ENCODE data around the gene CDKN2AIP. TPM values are rescaled to one million over a fixed set of nuclear protein-coding genes. Genes with fewer than 3 reads are reported as not detected.

The CDKN2AIP gene
- total and polyA plus RNA-seq, 2 donors (not counting 1 experiment from before 2014, with no cell fraction given): 13.6 to 36.0 TPM

DNA sequence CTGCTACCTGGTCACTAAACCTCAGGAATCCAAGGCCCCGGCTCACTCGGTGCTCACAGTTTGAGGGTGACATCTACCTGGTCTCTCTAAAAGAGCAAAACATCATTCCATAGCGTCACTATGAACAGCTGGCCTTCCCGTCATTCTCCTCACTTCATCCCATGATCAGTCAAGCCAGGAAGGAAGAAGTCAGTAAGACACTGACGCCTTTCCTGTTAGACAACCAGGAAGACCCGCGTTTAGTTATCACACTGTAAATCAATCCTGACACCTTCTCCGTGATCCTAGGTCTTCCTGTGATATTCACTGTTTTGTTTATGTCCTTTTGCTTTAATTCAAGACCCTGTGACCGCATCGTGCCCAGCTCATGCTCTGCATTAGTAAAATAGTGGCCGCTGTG lies 31.6 kb upstream of the CDKN2AIP start:
- POLR2A ChIA-PET: no interaction called here
- H3K4me3 Mint-ChIP-seq: no peak overlapping the region
- peaks cover 1 to 8% of the 10 kb centered on the region in 2 donors for H3K4me1 ChIP-seq (ENCODE audit: control insufficient read depth in 2 of 2, insufficient read depth in 2 of 2, low read length in 2 of 2)
- intact Hi-C loops (cut with micrococcal nuclease): no loop called here
- CTCF ChIA-PET: no interaction called here
- WGBS (ENCODE audit: insufficient coverage): 92% methylated on average over 10 of the region's 11 CpGs
- peaks cover 12% of the 10 kb centered on the region for H3K4me1 Mint-ChIP-seq
- no peaks in the 10 kb centered on the region for H3K36me3 ChIP-seq (replicated peaks in 1 of 2; ENCODE audit: control extremely low read depth in 1 of 2, control insufficient read depth in 1 of 2, extremely low read depth in 1 of 2, insufficient read depth in 2 of 2, low read length in 1 of 2)
- H3K27me3 Mint-ChIP-seq: no peaks in the 10 kb centered on the region
- H3K9ac ChIP-seq (ENCODE audit: low read length): no peak overlapping the region
- H3K27ac Mint-ChIP-seq: no peak overlapping the region
- H4K20me1 ChIP-seq (ENCODE audit: control insufficient read depth, insufficient read depth, low read length, poor library complexity, severe bottlenecking): no peaks in the 10 kb centered on the region
- no peaks in the 10 kb centered on the region for H3K79me2 ChIP-seq (ENCODE audit: control insufficient read depth, insufficient read depth, low read length)
- TF ChIP-seq EZH2 (IDR thresholded peaks at IDR 0.05; ENCODE audit: borderline replicate concordance, insufficient read depth, low read depth, low read length, poor library complexity, severe bottlenecking): no peak
- TF ChIP-seq, protein P1, sequence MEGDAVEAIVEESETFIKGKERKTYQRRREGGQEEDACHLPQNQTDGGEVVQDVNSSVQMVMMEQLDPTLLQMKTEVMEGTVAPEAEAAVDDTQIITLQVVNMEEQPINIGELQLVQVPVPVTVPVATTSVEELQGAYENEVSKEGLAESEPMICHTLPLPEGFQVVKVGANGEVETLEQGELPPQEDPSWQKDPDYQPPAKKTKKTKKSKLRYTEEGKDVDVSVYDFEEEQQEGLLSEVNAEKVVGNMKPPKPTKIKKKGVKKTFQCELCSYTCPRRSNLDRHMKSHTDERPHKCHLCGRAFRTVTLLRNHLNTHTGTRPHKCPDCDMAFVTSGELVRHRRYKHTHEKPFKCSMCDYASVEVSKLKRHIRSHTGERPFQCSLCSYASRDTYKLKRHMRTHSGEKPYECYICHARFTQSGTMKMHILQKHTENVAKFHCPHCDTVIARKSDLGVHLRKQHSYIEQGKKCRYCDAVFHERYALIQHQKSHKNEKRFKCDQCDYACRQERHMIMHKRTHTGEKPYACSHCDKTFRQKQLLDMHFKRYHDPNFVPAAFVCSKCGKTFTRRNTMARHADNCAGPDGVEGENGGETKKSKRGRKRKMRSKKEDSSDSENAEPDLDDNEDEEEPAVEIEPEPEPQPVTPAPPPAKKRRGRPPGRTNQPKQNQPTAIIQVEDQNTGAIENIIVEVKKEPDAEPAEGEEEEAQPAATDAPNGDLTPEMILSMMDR (IDR thresholded peaks at IDR 0.05): no peak
- no peaks in the 10 kb centered on the region for H3K27me3 ChIP-seq (replicated peaks in 1 of 4; ENCODE audit: control extremely low read depth in 1 of 4, control insufficient read depth in 3 of 4, insufficient read depth in 4 of 4, low read length in 3 of 4)
- H3K27ac ChIP-seq (ENCODE audit: low read length in 2 of 2): no peak overlapping the region
- ATAC-seq (ENCODE audit: low read depth) (no peak), DNase-seq (no peak)
- H3K9me3 ChIP-seq (ENCODE audit: control extremely low read depth in 1 of 3, control insufficient read depth in 2 of 3, insufficient read depth in 1 of 3, low read length in 2 of 3): no peaks in the 10 kb centered on the region
- H3K4me2 ChIP-seq (replicated peaks; ENCODE audit: low read depth, low read length, poor library complexity, severe bottlenecking): no peak overlapping the region
- no peak overlapping the region for H3K4me3 ChIP-seq (ENCODE audit: control extremely low read depth in 1 of 5, extremely low read depth in 1 of 5, insufficient read depth in 1 of 5, low read depth in 2 of 5, low read length in 4 of 5)
- H3K9me3 Mint-ChIP-seq (ENCODE audit: insufficient read depth): no peaks in the 10 kb centered on the region
- H2AFZ ChIP-seq (ENCODE audit: insufficient read depth, low read depth, low read length, poor library complexity, severe bottlenecking): no peak overlapping the region

DNA sequence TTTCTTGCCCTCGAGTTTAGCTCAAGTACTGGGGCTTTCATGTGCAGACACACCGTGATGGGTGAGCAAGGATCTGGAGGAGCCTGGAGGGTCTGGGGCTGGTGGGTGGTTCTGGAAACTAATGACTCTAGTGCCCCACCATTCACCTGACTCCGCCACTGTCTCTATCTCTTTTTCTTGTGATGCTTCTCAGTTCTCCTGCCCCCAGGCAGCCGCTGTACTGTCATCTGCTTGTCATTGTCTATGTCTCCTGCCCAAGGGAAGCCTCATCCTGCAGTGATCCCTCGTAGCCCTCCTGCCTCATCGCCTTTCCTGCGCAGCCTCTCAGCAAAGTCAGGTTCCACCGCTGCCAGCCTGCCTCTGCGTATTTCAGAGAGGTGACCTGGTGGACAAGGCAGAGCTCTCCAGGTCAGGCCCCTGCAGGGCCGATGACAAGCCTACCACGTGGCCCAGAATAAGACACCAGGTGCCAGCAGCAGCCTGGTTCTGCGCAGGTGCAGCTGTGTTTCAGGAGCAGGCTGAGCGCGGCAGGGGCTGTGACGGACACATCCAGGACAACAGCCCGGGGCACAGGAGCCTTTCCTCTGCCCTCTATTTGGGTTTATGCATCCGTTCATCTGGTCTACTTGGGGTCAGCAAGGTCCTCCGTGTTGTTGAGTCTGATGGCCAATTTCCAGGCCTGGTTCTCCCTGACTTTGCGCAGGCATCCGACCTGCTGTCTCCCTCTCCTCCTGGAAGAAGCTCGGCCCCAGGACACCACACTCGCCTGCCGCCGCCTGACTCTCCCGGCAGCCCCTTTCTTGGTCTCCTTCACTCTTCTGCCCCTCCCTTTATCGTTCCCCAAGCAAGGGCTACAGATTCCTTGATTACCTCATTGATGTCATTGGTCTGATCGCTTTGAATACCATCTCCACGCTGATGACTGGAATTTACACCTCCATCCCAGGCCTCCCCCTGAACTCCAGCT lies 30.9 kb upstream of the CDKN2AIP start:
- no peaks in the 10 kb centered on the region for H3K36me3 ChIP-seq (replicated peaks in 1 of 2; ENCODE audit: control extremely low read depth in 1 of 2, control insufficient read depth in 1 of 2, extremely low read depth in 1 of 2, insufficient read depth in 2 of 2, low read length in 1 of 2)
- ATAC-seq (ENCODE audit: low read depth) (no peak), DNase-seq (no peak)
- H3K9me3 Mint-ChIP-seq (ENCODE audit: insufficient read depth): no peaks in the 10 kb centered on the region
- peaks cover 0 to 8% of the 10 kb centered on the region in 2 donors for H3K4me1 ChIP-seq (ENCODE audit: control insufficient read depth in 2 of 2, insufficient read depth in 2 of 2, low read length in 2 of 2)
- TF ChIP-seq, protein P1 (IDR thresholded peaks at IDR 0.05): no peak
- TF ChIP-seq EZH2 (IDR thresholded peaks at IDR 0.05; ENCODE audit: borderline replicate concordance, insufficient read depth, low read depth, low read length, poor library complexity, severe bottlenecking): no peak
- intact Hi-C loops (cut with micrococcal nuclease): no loop called here
- ChIA-PET POLR2A (no interaction called here), CTCF (no interaction called here)
- H3K79me2 ChIP-seq (ENCODE audit: control insufficient read depth, insufficient read depth, low read length): no peaks in the 10 kb centered on the region
- H3K4me2 ChIP-seq (replicated peaks; ENCODE audit: low read depth, low read length, poor library complexity, severe bottlenecking): no peak overlapping the region
- no peak overlapping the region for H3K27ac Mint-ChIP-seq
- no peak overlapping the region for H3K4me3 Mint-ChIP-seq
- H3K27ac ChIP-seq (ENCODE audit: low read length in 2 of 2): no peak overlapping the region
- H3K4me1 Mint-ChIP-seq: peaks cover 9% of the 10 kb centered on the region
- H3K27me3 ChIP-seq (replicated peaks in 1 of 4; ENCODE audit: control extremely low read depth in 1 of 4, control insufficient read depth in 3 of 4, insufficient read depth in 4 of 4, low read length in 3 of 4): no peaks in the 10 kb centered on the region
- no peaks in the 10 kb centered on the region for H3K27me3 Mint-ChIP-seq
- 90% methylated on average over 28 of the region's 28 CpGs for WGBS (ENCODE audit: insufficient coverage)
- no peaks in the 10 kb centered on the region for H4K20me1 ChIP-seq (ENCODE audit: control insufficient read depth, insufficient read depth, low read length, poor library complexity, severe bottlenecking)
- no peak overlapping the region for H3K4me3 ChIP-seq (ENCODE audit: control extremely low read depth in 1 of 5, extremely low read depth in 1 of 5, insufficient read depth in 1 of 5, low read depth in 2 of 5, low read length in 4 of 5)
- H2AFZ ChIP-seq (ENCODE audit: insufficient read depth, low read depth, low read length, poor library complexity, severe bottlenecking): no peak overlapping the region
- H3K9ac ChIP-seq (ENCODE audit: low read length): no peak overlapping the region
- no peaks in the 10 kb centered on the region for H3K9me3 ChIP-seq (ENCODE audit: control extremely low read depth in 1 of 3, control insufficient read depth in 2 of 3, insufficient read depth in 1 of 3, low read length in 2 of 3)
